Gastrocnemius medialis (tissue), 4 donors: ENCODE measurements around the gene PFDN6.

Experiments
- CTCF ChIP-seq, 5 experiments: fragments of 450-650 bp in 3 of 5; fragments of 200-600 bp in 2 of 5; sonication (generic) in 2 of 5; IDR thresholded peaks in 4 of 5; conservative IDR thresholded peaks in 1 of 5; 1 replicate in 4 of 5; 2 replicates in 1 of 5; pipeline ENCODE4 v1.5.1; 2016 to 2019; ENCODE audit warnings: antibody characterized with exemption in 5 of 5, mild to moderate bottlenecking in 3 of 5, moderate library complexity in 3 of 5
- POLR2A ChIP-seq, 2 donors: fragments of 450-650 bp; IDR thresholded peaks; one replicate each; pipeline ENCODE4 v1.6.1; 2017; ENCODE audit warnings: antibody characterized with exemption in 2 of 2, mild to moderate bottlenecking in 2 of 2, moderate library complexity in 2 of 2

- no peak for TF ChIP-seq CTCF (IDR thresholded peaks at IDR 0.05 in 4 of 5, conservative IDR thresholded peaks at IDR 0.05 in 1 of 5)
- no peak for TF ChIP-seq POLR2A (IDR thresholded peaks at IDR 0.05)
These were observed 8.9 kb upstream of the PFDN6 start for GRCh38 chr6:33280539-33280938.
